ENCODE measurements around the gene SRGAP3.

The SRGAP3 gene

DNA sequence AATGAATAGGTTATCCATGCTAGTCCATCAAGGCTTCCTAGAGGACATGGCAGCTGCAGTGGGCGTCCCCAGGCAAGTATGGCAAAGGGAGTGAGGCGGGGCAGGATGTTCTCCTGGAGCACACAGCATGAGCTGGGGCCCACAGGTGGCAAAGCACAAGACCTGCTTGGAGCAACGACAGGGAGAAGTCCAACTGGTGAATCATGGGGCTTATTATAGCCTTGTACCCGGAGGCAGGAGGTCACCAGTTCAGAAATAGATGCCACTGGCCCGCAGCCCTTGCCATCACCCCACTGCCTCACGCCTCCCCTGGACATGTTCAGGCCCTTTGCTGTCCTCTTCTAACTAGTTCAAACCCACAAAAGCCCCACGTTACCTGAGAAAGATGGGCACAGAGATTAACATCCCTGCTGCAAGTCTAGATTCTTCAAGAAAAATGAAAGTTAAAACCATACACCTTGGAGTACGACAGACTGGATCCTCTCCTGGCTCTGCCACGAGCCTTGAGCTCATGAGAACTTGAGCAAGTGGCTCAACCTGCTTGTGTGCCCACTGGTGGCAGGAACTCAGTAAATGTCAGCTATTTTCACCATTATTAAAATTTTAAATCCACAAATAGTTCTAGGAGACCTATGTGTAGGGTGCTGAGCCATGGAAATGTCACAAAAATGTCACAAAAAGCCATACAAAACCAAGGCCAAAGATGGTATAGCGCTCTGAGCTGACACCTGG, 1.8 kb upstream of the SRGAP3 start:
- DNase-seq = no peak

DNA sequence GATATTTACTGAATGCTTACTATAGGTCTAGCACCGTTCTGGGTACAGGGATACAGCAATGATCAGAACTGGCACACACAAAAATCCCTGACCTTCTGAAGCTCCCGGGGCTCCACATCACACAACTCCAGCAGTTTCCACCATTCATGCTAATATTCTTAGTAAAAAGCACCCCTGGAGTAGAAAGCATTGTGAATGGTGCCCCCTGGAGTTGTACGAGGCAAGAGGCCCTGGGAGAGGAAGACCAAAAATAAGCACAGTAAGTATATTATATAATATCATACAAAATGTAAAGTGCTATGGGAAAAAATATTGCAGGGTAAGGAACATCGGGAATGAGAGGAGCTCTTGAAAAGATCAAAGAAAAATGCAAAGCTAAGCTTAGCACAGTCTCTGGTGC, 790 bp upstream of the SRGAP3 start:
- DNase-seq = no peak

DNA sequence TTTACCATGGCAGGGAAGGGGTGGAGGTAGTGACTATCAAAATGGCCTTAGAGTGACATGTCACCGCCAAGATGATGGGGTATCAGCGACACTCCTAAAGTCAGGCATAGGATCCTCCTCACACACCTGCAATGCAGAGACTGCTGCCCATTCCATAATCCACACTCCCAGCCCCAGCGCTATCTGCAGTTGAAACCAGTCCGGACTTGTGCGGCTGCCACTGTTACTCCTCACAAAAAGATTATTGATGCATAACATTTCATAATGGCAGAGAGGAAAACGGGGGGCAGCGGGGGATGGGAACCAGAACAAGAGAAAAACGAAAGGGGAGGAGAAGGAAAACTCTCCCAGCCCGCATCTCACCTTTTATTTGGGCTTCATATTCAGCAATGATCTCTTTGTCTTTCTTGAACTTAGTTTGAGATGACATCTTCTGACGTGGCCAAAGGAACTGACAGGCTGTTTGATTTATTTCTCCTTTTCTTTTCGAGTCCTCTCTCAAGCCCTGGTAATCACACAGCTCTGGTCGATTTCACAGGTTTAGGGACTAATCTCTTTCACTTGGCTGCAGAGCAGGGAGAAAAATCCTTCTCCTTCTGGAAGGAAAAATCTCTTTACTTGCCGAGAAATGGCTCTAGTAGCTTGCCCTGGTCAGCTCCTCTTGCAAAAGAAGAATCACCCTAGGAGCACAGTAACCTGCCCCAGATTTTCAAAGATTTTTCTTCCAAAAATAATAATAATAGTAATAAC, 749 bp downstream of the SRGAP3 start:
- no peak for DNase-seq

DNA sequence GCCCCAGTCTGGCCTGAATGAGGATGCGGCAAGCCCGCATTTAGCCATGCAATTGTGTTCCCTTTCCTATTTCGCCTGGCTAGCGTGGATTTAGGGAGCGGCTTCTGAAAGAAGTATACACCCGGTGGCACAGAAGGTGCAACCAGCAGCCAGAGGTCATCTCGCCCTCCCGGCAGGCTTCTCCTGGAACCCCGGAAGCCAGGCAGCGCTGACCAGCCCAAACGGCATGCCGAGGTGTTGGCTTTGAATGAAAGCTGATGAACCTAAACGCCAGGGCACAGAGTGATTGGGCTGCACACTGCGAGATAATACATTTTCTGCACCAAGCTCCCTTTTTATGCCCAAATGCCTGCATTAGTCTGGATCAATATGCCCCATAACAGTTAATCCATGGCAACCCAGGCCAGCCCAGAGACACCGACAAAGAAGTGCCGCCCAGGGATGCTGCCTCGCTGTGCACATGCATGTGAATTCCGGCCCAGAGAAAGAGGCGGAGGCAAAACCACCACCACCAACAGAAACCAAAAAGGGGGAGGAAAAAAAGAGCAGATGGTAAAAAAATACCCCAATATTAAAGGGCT, 1.4 kb downstream of the SRGAP3 start:
- DNase-seq = no peak

DNA sequence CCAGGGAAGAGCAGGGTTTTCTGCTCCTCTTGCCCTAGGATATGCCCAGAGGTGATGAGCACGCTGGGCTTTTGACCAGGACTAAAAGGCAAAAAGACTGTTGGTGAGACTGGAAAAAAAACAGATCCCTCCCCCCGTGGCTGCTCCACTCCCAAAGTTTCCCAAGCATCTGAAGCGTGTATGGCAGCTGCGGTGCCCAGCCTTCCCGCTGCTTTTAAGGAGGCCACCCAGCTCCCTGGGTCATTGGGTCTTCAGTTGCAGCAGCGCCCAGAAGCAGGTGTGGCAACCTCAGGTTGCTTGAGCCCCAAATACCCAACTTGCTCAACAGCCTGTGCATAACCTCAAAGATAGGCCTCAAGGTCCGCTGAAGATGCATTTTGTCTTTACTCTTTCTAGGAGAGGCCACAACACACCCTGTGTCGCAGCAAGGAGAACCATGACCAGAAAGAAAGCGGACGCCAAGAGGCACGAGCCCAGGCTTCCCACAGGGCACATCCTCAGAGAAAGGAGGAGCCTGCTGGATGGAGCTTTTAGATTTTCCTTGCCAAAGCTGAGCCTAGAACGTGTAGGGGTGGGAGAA, 2.0 kb downstream of the SRGAP3 start:
- DNase-seq = no peak

DNA sequence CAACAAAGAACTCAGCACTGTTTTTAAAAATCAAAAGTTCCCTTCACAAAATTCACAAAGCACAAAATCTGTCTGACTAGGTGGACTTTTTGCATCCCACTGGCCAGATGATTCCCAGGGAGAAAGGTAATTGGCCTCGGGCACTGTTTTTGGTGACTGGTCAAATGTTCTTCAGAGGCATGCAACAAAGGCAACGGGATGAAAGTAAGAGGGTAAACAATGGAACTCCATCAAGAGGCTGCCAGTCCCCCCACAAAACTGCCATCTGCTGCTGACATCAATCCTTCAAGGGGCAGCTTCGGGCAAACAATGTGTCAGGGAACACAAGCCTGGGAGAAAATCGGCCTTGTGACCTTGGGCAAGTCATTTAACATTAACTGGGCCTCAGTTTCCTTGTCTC, 3.3 kb downstream of the SRGAP3 start:
- DNase-seq = no peak

DNA sequence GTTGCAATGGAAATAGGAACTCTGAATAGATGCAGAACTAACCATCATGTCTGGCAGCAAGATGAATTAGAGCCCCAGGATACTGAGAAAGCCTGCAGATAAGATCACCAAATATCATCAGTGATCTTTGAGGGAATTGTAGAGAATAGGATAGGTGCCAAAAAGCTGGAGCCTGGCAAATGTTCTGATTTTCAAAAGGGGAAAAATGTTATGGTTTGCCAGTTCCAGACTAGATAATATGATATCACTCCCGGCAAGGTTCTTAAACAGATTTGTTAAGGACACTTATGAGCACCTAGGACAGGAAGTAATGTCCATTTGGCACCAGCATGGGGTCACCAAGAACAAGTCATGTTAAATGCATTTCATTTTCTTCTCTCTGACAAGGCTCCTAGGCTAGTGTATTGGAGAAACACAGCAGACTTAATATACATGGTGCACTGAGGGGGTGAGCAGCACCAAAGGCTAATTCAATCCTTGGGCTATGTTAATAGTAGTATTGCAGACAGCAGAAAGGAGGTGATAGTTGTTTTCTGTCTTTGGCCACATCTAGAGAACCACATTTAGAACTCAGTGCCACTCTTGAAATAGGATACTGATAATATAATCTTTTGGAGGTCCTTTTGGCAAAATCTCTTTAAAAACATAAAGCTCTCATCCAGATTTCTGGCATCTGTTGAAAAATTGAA, 4.8 kb downstream of the SRGAP3 start:
- DNase-seq = no peak

DNA sequence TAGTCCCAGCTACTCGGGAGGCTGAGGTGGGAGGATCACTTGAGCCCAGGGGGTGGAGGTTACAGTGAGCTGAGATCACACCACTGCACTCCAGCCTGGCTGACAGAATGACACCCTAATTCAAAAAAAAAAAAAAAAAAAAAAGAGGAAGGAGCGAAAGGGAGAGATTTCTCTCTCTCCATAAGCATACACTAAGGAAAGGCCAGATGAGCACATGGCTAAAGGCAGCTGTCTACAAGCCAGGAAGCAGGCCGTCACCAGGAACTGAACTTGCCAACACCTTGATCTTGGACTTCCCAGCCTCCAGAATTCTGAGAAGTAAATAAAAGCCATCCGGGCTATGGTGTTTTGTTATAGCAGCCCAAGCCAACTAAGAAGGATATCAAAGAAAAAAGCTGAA, 7.5 kb downstream of the SRGAP3 start:
- DNase-seq = no peak

DNA sequence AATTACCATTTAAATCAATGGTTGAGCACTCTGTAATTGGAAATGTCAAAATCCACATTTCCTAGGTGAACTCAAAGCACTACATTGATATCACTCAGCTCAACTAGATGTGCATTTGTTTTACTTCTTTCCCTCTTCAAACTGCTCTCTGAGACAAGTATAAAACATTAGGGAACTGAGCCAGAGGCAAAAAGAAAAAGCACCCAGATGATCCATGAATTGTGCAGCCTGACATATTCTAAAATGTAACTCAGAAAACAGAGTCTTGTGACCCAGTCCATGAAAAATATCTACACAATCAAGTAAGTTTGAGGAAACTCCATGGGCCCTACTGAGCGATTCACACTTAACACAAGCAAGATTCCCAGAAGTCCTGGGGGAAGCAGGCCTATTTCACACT, 9.8 kb downstream of the SRGAP3 start:
- DNase-seq = no peak

DNA sequence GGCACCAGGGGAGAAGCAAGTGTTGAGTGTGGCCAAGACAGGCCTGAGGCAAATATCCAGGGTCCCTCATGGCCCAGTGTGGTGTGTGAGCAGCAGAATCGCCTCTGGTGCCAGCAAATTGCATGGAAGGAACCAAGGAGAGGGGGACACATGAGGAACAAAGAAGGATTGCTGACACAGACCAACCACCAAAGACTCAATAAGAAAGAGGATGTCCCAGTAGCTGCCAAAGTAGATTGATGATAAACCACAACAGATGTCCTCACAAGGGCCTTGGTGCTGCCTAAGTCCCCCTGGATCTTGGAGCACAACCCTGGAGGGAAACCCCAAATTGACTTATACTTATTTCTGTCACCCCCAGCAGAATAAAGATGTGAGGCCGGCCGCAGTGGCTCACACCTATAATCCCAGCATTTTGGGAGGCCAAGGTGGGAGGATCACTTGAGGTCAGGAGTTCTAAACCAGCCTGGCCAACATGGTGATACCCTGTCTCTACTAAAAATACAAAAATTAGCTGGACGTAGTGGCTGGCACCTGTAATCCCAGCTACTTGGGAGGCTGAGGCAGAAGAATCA, 10.6 kb downstream of the SRGAP3 start:
- no peak for DNase-seq

DNA sequence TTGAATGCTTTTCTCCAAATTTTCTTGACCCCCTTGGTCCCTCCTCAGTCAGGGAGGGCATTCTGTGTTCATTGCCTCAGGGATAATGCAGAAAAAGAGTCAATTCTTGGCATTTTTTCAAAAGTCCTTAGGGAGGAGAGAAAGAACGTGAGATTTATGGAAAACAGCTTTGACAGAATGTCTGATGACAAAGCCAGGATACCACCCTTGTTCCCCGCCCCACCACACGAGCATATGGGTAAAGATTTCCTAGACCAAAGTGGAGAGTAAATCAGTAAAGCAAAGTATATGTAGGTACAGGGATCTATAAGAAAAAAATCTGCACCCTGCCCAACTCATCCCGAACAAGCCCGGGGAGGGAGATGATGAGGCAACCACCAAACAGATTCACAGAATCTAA, 11.2 kb downstream of the SRGAP3 start:
- no peak for DNase-seq

DNA sequence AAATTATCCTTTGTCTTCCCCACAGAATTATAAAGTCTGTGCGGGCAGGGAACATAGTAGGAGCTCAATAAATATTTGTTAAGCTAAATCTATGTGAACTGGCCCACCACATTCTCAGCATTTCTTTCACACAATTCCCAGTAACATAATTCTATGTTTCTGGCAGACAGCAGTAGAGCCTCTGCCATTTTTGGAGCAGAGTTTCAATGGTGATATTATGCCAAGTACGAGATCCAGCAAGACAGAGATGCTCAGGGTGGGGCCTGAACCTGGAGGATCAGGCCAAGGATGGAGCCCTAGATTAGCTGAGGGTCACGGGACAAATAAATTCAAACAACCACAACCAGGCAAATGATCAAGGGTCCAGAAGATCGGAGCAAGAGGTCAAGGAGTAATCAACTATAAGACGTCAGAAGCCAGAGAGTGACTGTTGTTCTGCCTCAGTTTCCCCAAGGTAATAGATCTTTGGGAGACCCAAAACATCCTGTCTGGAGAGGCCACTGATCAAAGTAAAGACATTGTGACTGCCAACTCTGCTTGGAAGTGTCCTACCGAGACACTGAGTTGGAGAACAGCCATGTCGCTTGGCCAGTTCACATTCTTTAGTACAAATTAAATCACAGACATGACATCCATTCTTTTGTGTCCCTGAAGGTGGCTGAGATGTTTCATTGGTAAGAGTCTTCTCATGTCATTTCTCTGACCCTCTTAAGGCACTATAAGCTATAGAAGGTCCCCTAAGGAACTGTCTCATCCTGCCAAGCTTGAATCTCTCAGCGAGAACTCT, 15.4 kb downstream of the SRGAP3 start:
- no peak for DNase-seq

DNA sequence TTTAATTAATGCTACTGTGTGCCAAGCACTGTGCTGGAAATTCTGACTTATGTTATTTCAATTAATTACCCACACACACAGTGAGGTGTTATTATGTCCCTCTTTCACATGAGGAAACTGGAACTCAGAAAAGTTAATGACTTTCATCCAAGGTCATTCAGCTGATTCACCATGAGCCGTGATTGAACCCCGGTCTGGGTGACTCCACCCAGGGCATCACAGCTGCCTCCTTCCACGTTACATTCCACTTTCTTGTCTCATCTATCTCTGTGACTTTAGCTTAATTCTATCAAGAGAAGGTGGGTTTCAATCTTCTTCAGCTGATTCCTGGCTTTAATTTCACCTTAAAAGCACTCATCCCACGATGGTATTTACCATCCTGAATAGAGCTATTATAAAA, 16.3 kb downstream of the SRGAP3 start:
- no peak for DNase-seq

DNA sequence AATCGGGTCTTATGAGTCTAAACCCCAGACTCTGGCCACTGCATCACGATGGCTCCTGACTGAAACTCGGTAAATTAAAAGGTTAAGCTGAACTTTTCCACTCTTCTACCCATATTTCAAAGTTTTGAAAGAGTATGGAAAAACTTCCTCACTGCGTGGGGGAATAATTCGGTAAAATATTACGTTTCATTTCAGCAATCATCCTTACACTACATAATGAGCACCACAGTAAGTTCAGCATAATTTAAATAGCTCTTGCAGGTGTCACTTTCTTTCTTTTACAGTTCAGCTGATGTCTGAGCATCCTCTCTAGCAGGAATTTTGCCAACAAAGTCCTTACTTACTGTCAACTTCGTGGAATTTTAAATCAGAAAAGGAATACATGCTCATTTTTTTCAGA, 17.5 kb downstream of the SRGAP3 start:
- DNase-seq = no peak

DNA sequence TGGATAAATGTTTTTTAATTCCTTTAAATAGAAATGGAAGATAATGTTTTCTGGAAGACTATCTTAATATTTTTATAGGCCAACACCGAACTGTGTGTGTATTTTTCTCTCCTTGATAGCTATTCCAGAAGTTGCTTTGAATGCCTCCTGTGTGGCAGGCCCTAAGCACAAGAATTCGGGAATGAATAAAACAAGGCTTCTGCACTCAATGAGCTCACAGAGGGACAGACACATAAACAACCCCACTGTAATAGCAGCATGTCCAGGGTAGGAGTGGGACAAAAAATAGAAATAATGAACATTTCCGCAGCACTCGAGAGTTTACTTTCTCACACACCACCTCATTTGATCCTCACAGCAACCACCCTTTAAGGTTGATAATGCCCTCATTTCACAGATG, 18.0 kb downstream of the SRGAP3 start:
- DNase-seq = no peak

DNA sequence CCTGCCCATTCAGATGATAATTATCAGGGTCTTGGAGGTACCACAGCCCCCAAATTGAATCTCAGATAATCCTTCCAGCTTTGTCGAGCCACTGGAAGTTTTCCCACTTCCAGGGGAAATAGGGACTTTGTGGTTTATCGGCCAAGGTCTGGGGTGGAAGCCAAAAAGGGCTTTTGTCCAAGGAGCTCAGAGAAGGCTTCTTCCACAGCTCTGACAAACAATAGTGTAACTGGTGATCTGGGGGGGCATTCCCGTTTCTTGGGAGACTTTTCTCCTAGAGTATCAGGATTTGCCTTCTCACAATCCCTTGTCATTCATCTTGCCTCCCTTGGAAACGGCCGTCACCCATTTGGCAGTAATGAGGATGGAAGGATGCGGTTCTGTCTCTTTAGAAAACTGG, 18.4 kb downstream of the SRGAP3 start:
- no peak for DNase-seq

DNA sequence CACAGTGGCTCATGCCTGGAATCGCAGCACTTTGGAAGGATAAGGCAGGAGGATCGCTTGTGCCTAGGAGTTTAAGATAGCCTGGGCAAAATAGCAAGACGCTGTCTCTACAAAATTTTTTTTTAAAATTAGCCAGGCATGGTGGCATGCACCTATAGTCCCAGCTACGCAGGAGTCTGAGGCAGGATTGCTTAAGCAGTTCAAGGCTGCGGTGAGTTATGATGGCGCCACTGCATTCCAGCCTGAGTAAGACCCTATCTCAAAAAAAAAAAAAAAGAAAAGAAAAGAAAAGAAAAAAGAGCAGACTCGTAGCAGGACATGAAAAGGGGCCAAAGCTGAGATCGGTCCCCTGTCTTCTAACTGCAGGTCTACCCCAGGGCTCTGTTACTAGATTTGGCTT, 18.9 kb downstream of the SRGAP3 start:
- DNase-seq = no peak

DNA sequence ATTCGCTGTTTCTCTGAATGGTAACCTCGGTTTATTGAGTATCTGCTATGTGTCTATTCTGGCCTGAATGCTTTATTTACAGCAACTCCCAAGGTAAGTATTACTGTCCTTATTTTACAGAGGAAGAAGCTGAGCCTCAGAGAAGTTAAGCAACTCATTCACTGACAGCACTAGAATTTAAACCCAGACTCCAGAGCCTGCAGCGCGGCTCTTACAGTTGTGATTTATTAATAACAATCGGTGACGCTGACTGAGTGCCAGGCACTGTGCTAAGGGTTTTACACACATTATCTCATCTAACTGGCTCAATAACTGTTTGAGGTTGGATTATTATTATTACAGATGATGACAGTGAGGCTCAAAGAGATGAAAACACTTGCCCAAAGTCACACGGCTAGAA, 19.6 kb downstream of the SRGAP3 start:
- no peak for DNase-seq

DNA sequence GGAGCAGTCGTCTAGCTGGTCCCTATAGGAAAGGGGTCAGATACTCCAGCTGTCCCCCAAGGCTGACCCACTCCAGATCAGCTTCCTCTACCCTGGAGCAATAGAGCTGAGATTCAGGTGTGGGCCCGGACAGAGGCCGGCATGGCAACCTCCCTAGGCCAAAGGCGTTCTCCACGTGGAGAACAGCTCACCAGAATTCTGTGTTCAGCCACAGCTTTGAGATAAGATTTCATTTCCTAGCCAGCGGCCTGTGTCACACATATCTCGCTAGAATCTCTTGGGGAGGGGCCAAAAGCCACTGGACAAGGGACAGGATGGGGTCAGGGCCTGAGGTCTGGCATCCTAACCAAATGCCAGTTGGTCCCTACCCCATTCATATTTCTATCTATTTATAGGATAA, 20.1 kb downstream of the SRGAP3 start:
- DNase-seq = no peak

DNA sequence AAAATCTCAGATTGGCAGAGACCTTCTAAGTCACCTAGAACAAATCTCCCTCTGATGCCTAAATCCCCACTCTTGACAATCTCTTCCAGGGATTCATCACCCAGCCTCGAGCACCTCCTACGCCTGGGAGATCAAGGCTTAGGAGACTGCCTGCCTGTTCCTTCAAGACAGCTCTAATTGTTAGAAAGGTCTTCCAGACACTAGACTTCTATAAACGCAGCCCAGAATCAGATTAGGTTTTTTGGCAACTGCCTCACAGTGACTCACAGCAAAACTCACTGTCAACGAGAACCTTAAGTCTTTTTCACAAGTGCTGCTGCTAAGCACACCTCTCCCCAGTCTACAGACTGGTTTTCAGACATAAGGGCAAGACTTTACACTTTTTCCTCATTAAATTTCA, 23.1 kb downstream of the SRGAP3 start:
- no peak for DNase-seq

DNA sequence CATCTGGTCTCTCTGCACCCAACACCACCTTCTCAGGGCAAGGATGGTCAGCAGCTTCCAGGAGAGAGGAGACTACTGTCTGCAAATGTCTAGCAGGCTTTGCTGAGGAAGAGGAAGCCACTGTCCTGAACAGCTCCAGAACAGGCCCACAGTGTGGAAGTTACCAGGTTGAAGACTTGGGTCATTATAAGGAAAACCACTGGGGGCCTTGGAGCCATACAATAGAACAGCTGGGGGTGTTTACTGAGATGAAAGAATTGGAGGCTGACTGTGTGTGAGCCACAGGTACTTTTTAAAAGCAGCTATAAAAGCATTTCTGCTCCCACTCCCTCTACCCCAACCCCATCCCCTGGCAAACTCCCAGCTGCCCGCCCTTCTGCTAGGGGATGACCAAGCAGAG, 24.2 kb downstream of the SRGAP3 start:
- no peak for DNase-seq

DNA sequence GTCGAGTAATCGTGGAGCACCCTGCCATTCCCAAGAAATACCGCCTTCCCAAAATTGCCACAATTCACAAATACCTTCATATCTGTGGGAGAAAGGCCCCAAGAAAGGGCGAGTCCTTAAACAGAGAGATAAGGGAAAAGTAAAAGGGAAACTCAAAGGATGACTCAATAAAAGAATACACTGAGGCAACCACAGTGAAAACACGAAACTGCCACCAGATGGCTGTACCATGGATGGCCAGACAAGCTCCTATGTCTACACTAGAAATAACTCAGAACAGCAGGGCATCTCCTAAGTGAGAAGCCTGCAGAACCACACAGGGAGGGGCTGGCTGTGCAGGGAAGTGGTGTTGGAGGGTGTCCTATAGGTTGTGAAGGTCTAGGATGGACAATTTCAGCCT, 25.0 kb downstream of the SRGAP3 start:
- DNase-seq = no peak
